ENCODE measurements around the gene OVCH1.

GRCh38 chr12:29426498-29426897, 71.0 kb downstream of the OVCH1 start:
- TF ChIP-seq CTCF (IDR thresholded peaks at IDR 0.05) = no peak
- TF ChIP-seq POLR2AphosphoS5 (IDR thresholded peaks at IDR 0.05) = no peak
- TF ChIP-seq POLR2A (IDR thresholded peaks at IDR 0.05) = no peak
